GM18505 (cell line): Measurements from ENCODE around the gene KHDC4.
"Not testable (repeated sequence)": the region's sequence is repeated elsewhere in the genome, so short reads cannot be mapped to it uniquely, and the experiment has no call there.

Experiments used
- ATAC-seq: cut with Tn5 transposase; IDR thresholded peaks from one replicate; pipeline ENCODE4 v1.9.1; 2021; ENCODE audit not compliant: unreplicated experiment
- POLR2A ChIP-seq: IDR thresholded peaks from 4 replicates; pipeline ENCODE4 v1.6.1; 2011; ENCODE audit warnings: borderline replicate concordance; ENCODE audit not compliant: insufficient read depth, insufficient read length; ENCODE audit errors: extremely low read depth

Gene KHDC4

GRCh38 chr1:155940993-155941844 lies 7.0 kb upstream of the KHDC4 start, which contains the start of gene RXFP4:
Gene RXFP4, plus strand, starts transcription at chr1:155941638. Its CDS starts 72 bp downstream, at chr1:155941710.
- TF ChIP-seq POLR2A: peak; percentile 37
- no peak for ATAC-seq

GRCh38 chr1:155940482-155940992 lies 6.3 kb upstream of the KHDC4 start:
- no peak for TF ChIP-seq POLR2A

GRCh38 chr1:155938220-155938627 lies 4.0 kb upstream of the KHDC4 start:
- no peak for TF ChIP-seq POLR2A
- no peak for ATAC-seq

More at GRCh38 chr1:155940482-155940992, 6.3 kb upstream of the KHDC4 start:
- no peak for ATAC-seq

GRCh38 chr1:155934936-155935590 lies 850 bp upstream of the KHDC4 start:
- TF ChIP-seq POLR2A: no peak
- no peak for ATAC-seq

GRCh38 chr1:155933591-155934096 lies 569 bp downstream of the KHDC4 start:
- TF ChIP-seq POLR2A: no peak
- no peak for ATAC-seq

- no peak for TF ChIP-seq POLR2A
- ATAC-seq: no peak
Observed at GRCh38 chr1:155932487-155932886, 1.7 kb downstream of the KHDC4 start.

- TF ChIP-seq POLR2A: no peak
- ATAC-seq: no peak
Observed at GRCh38 chr1:155932081-155932480, 2.1 kb downstream of the KHDC4 start.

GRCh38 chr1:155931332-155932038 lies 2.7 kb downstream of the KHDC4 start:
- no peak for ATAC-seq
- TF ChIP-seq POLR2A: no peak

GRCh38 chr1:155930725-155931124 lies 3.5 kb downstream of the KHDC4 start:
- not testable (repeated sequence) for ATAC-seq

GRCh38 chr1:155929057-155929456 lies 5.2 kb downstream of the KHDC4 start:
- no peak for TF ChIP-seq POLR2A
- ATAC-seq: no peak

GRCh38 chr1:155925506-155925905 lies 8.7 kb downstream of the KHDC4 start:
- TF ChIP-seq POLR2A: no peak
- no peak for ATAC-seq

GRCh38 chr1:155920717-155921116 lies 13.5 kb downstream of the KHDC4 start:
- TF ChIP-seq POLR2A: no peak
- no peak for ATAC-seq

- TF ChIP-seq POLR2A: no peak
- no peak for ATAC-seq
Observed at GRCh38 chr1:155919801-155920200, 14.4 kb downstream of the KHDC4 start.
